Mesenchymal stem cell (in vitro differentiated cells and primary cell): ENCODE results near the gene DDAH1.

ENCODE experiments used
- DNase-seq: peaks from one replicate; pipeline ENCODE4 v3.0.0-alpha.2; 2013
- H2AFZ ChIP-seq: one replicate; pipeline ENCODE4 v1.6.1; 2013; ENCODE audit warnings: low read depth, mild to moderate bottlenecking, control low read depth, inconsistent platforms, low read length, moderate library complexity
- H2AK5ac ChIP-seq: 2 replicates; pipeline ENCODE4 v1.6.1; 2013; ENCODE audit warnings: low read length, moderate library complexity, mild to moderate bottlenecking, inconsistent platforms; ENCODE audit not compliant: severe bottlenecking
- H2BK120ac ChIP-seq: one replicate; pipeline ENCODE4 v1.6.1; 2013; ENCODE audit warnings: low read depth, mild to moderate bottlenecking, inconsistent platforms, low read length, moderate library complexity
- H2BK12ac ChIP-seq, 2 experiments: one replicate each; pipeline ENCODE4 v1.6.1; 2013; ENCODE audit warnings: inconsistent platforms in 2 of 2, low read length in 2 of 2, mild to moderate bottlenecking in 2 of 2, moderate library complexity in 2 of 2, control low read depth in 1 of 2
- H2BK15ac ChIP-seq: one replicate; pipeline ENCODE4 v1.6.1; 2013; ENCODE audit warnings: mild to moderate bottlenecking, low read depth, inconsistent platforms; ENCODE audit not compliant: poor library complexity, severe bottlenecking
- H2BK5ac ChIP-seq: 2 replicates; pipeline ENCODE4 v1.6.1; 2013; ENCODE audit warnings: low read depth, mild to moderate bottlenecking, low read length, control low read depth, inconsistent platforms; ENCODE audit not compliant: poor library complexity, severe bottlenecking
- H3K14ac ChIP-seq, 2 experiments: one replicate each; pipeline ENCODE4 v1.6.1; 2013; ENCODE audit warnings: inconsistent platforms in 2 of 2, low read length in 2 of 2, control low read depth in 1 of 2, mild to moderate bottlenecking in 1 of 2, moderate library complexity in 1 of 2
- H3K18ac ChIP-seq, 2 experiments: one replicate each; pipeline ENCODE4 v1.6.1; 2013; ENCODE audit warnings: inconsistent platforms in 2 of 2, low read length in 2 of 2, control low read depth in 1 of 2, low read depth in 1 of 2, mild to moderate bottlenecking in 1 of 2
- H3K23ac ChIP-seq, 2 experiments: one replicate each; pipeline ENCODE4 v1.6.1; 2013; ENCODE audit warnings: inconsistent platforms in 2 of 2, low read length in 2 of 2, mild to moderate bottlenecking in 2 of 2, moderate library complexity in 2 of 2, control low read depth in 1 of 2
- H3K27ac ChIP-seq: 2 replicates; pipeline ENCODE4 v1.5.1; 2013; ENCODE audit warnings: mild to moderate bottlenecking, moderate library complexity, low read length, control low read depth, inconsistent platforms; ENCODE audit not compliant: poor library complexity, severe bottlenecking
- H3K27me3 ChIP-seq, 2 experiments: 2 replicates each; pipeline versions ENCODE4 v1.6.1 to v1.7.0; 2013; ENCODE audit warnings: low read length in 2 of 2, mild to moderate bottlenecking in 2 of 2, moderate library complexity in 2 of 2, control low read depth in 1 of 2, inconsistent platforms in 1 of 2; ENCODE audit not compliant: control insufficient read depth in 1 of 2, insufficient read depth in 1 of 2
- H3K36me3 ChIP-seq, 2 experiments: 2 replicates each; pipeline versions ENCODE4 v1.6.1 to v1.7.0; 2013; ENCODE audit warnings: low read length in 2 of 2, control low read depth in 1 of 2, inconsistent platforms in 1 of 2, low read depth in 1 of 2, mild to moderate bottlenecking in 1 of 2; ENCODE audit not compliant: insufficient read depth in 2 of 2, control insufficient read depth in 1 of 2
- H3K4ac ChIP-seq, 2 experiments: one replicate each; pipeline ENCODE4 v1.6.1; 2013; ENCODE audit warnings: inconsistent platforms in 2 of 2, low read length in 2 of 2, mild to moderate bottlenecking in 2 of 2, moderate library complexity in 2 of 2, control low read depth in 1 of 2, low read depth in 1 of 2
- H3K4me1 ChIP-seq: 2 replicates; pipeline ENCODE4 v1.6.1; 2013; ENCODE audit warnings: low read depth, low read length, control low read depth; ENCODE audit not compliant: control insufficient read depth, insufficient read depth
- H3K4me2 ChIP-seq: 2 replicates; pipeline ENCODE4 v1.6.1; 2013; ENCODE audit warnings: low read length, mild to moderate bottlenecking, inconsistent platforms; ENCODE audit not compliant: poor library complexity, severe bottlenecking
- H3K4me3 ChIP-seq, 2 experiments: 2 replicates each; pipeline versions ENCODE4 v1.5.1 to v1.7.0; 2013; ENCODE audit warnings: low read length in 2 of 2, mild to moderate bottlenecking in 2 of 2, control low read depth in 1 of 2, low read depth in 1 of 2; ENCODE audit not compliant: insufficient read depth in 1 of 2
- H3K79me1 ChIP-seq: replicated peaks from 2 replicates; pipeline ENCODE4 v1.6.1; 2013; ENCODE audit warnings: mild to moderate bottlenecking, control low read depth, low read length, inconsistent platforms; ENCODE audit not compliant: poor library complexity, severe bottlenecking
- H3K9ac ChIP-seq: 2 replicates; pipeline ENCODE4 v1.7.0; 2013; ENCODE audit warnings: mild to moderate bottlenecking, low read length, moderate library complexity
- H3K9me3 ChIP-seq: 2 replicates; pipeline ENCODE4 v1.7.0; 2013; ENCODE audit warnings: mild to moderate bottlenecking, low read length; ENCODE audit not compliant: control insufficient read depth
- H4K8ac ChIP-seq: one replicate; pipeline ENCODE4 v1.6.1; 2013; ENCODE audit warnings: inconsistent platforms, mild to moderate bottlenecking, low read length, moderate library complexity
- H4K91ac ChIP-seq: one replicate; pipeline ENCODE4 v1.6.1; 2013; ENCODE audit warnings: mild to moderate bottlenecking, low read length, inconsistent platforms
- WGBS: methylation state at CpG from one replicate; pipeline ENCODE4 v1.1.7; 2013; ENCODE audit warnings: mixed read lengths; 5-methylcytosine and 5-hydroxymethylcytosine counted together

Gene DDAH1

DNA sequence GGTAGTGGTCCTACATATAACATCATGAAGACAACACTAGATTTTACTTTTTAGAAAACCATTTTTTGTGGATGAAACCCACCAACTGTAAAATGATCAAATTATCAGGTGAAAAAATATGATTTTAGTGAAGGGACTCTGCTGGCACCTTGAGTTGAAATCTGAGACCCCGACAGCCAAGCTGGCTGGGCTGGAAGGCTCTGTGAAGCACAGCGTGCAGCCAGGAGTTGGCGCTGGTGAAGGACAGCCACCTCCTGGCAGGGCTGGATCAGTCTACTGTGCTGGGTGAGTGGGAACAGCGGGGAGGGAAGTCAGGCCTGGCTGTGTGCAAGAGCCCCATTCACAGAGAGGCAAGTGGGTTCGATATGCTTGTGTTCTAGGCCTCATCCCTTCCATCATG, 47.9 kb downstream of the DDAH1 start:
- Histone ChIP-seq H3K27me3 (no peaks in the 10 kb centered on the region), H4K91ac (peak overlapping the region; percentile 75), H2BK5ac (no peak overlapping the region), H4K8ac (peak overlapping the region; percentile 69), H3K9ac (no peak overlapping the region), H3K4me1 (no peaks in the 10 kb centered on the region), H2BK12ac (peak overlapping the region in 1 of 2 experiments; percentile 37), H3K18ac (peak overlapping the region in 1 of 2 experiments; percentile 43), H3K23ac (no peak overlapping the region), H2BK120ac (peak overlapping the region; percentile 8), H2AFZ (no peak overlapping the region), H3K14ac (no peak overlapping the region), H3K4ac (no peak overlapping the region), H3K36me3 (peaks cover 0 to 6% of the 10 kb centered on the region in 2 experiments), H3K79me1 (peaks cover 21% of the 10 kb centered on the region), H2BK15ac (no peak overlapping the region), H3K4me2 (no peak overlapping the region), H3K4me3 (no peak overlapping the region), H3K9me3 (peaks cover 5% of the 10 kb centered on the region), H3K27ac (no peak overlapping the region), H2AK5ac (no peak overlapping the region)
- 73% methylated on average over 4 of the region's 5 CpGs for WGBS
- no peak for DNase-seq

DNA sequence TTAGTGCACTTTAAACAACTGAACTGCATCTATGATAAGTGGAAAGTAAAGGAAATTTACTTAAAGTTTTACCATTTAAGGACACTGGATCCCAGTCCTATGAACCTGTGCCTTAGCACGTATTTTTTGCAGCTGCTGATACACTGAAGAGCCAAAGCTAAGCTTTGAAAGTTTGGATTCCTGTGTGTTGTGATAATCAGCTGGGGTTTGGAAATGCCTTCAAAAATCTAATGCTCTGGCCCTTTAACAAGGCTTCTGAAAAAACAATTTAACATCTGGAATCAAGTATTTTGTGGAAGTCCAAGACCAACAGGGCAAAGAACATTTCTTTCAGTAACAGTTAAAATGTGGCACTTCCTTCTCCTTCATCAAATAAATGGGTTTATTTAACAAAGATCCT, 51.8 kb downstream of the DDAH1 start:
- Histone ChIP-seq H3K4me1 (peaks cover 2% of the 10 kb centered on the region), H2AK5ac (no peak overlapping the region), H2BK5ac (no peak overlapping the region), H3K27ac (no peak overlapping the region), H3K4me2 (no peak overlapping the region), H3K4me3 (peak overlapping the region in 1 of 2 experiments; percentile 13), H3K9ac (peak overlapping the region; percentile 21), H2BK12ac (no peak overlapping the region), H2BK15ac (no peak overlapping the region), H4K8ac (no peak overlapping the region), H3K14ac (no peak overlapping the region), H3K79me1 (peaks cover 20% of the 10 kb centered on the region), H3K27me3 (no peaks in the 10 kb centered on the region), H3K4ac (no peak overlapping the region), H2BK120ac (no peak overlapping the region), H3K36me3 (peaks cover 0 to 3% of the 10 kb centered on the region in 2 experiments), H3K23ac (no peak overlapping the region), H3K18ac (no peak overlapping the region), H3K9me3 (no peaks in the 10 kb centered on the region), H4K91ac (no peak overlapping the region), H2AFZ (no peak overlapping the region)
- 83% methylated on average over 1 of the region's 1 CpG for WGBS
- no peak for DNase-seq

DNA sequence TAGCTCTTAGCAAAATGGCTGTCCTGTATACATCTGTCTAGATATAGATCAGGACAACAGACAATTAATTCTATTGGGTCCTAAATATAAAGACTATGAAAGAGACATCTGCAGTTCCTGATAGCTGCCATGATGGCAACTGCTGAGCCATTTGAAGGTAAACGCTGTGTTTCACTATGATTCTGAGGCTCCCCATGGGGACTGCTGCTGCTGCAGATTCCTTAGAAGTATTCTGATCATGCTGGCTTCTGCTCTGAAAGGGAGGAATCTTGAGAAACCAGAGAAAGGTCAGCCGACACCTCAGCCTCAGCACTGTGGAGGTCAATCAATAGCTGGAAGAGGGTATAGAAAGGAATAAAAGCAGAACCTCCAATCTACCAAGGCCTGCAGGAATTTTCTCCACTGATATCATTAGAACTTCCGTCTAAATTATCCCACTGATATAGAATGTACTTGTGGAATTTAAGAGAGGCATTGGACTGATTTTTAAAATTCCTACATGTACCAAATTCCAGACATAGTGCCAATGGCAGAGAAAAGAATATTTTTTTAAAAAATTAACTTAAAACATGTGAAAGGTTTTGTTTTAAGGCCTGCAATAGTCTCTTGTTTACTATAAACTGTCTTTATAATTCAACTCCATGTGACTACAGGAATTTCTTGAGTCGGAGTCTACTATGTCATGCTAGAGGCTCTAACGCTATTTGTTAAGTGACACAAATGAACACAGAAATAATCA, 53.2 kb downstream of the DDAH1 start:
- Histone ChIP-seq H3K79me1 (peaks cover 14% of the 10 kb centered on the region), H3K23ac (no peak overlapping the region), H3K36me3 (no peaks in the 10 kb centered on the region), H4K8ac (peak overlapping the region; percentile 37), H3K9me3 (no peaks in the 10 kb centered on the region), H2AFZ (no peak overlapping the region), H2BK12ac (no peak overlapping the region), H3K4me3 (no peak overlapping the region), H3K4me1 (peaks cover 2% of the 10 kb centered on the region), H3K18ac (no peak overlapping the region), H3K9ac (no peak overlapping the region), H2BK5ac (no peak overlapping the region), H3K27ac (peak overlapping the region; percentile 71), H2AK5ac (no peak overlapping the region), H2BK15ac (no peak overlapping the region), H3K27me3 (no peaks in the 10 kb centered on the region), H3K4ac (no peak overlapping the region), H2BK120ac (no peak overlapping the region), H3K4me2 (no peak overlapping the region), H3K14ac (no peak overlapping the region), H4K91ac (no peak overlapping the region)
- WGBS = 83% methylated on average over 3 of the region's 5 CpGs
- DNase-seq = no peak

DNA sequence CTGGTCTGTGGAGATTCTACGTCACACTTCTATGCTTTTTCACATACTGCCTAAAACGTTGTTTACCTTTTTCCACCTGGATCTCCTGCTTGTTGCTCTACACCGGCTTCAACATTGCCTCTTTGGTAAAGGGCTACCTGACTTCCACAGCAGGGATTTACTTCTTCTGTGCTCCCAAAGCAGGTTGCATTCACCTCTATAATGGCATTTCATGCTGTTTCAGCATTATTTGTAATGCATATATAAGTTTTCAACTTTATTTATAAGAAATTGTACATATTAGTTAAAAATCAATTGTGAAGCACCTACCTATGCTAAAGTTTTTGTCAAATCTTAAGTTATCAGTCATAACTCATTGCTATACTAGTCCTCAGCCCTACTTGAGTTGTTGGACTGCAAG, 55.4 kb downstream of the DDAH1 start:
- Histone ChIP-seq H2BK15ac (no peak overlapping the region), H3K27me3 (no peaks in the 10 kb centered on the region), H4K91ac (no peak overlapping the region), H3K14ac (no peak overlapping the region), H3K4me2 (no peak overlapping the region), H3K9ac (no peak overlapping the region), H3K4ac (no peak overlapping the region), H3K23ac (no peak overlapping the region), H3K4me3 (no peak overlapping the region), H3K79me1 (peaks cover 20% of the 10 kb centered on the region), H3K4me1 (peaks cover 2% of the 10 kb centered on the region), H2AFZ (no peak overlapping the region), H2AK5ac (peak overlapping the region; percentile 23), H2BK12ac (no peak overlapping the region), H2BK5ac (no peak overlapping the region), H3K18ac (no peak overlapping the region), H3K9me3 (no peaks in the 10 kb centered on the region), H3K36me3 (no peaks in the 10 kb centered on the region), H4K8ac (no peak overlapping the region), H3K27ac (no peak overlapping the region), H2BK120ac (no peak overlapping the region)
- 93% methylated on average over 3 of the region's 3 CpGs for WGBS
- no peak for DNase-seq
